K562 (cell line): Measurements from ENCODE around the gene TAC3. TPM values are rescaled to one million over a fixed set of nuclear protein-coding genes. Genes with fewer than 3 reads are reported as not detected.

ENCODE experiments used
- DMBX1 ChIP-seq: fragments of 250-450 bp; sonication (Bioruptor Pico); IDR thresholded peaks from 2 replicates; pipeline ENCODE4 v1.8.0; 2022; ENCODE audit warnings: inconsistent platforms, mild to moderate bottlenecking, moderate library complexity, borderline replicate concordance
- FOXA1 ChIP-seq: fragments of 450-650 bp; IDR thresholded peaks from 2 replicates; pipeline ENCODE4 v1.6.1; 2016; ENCODE audit warnings: mild to moderate bottlenecking, borderline replicate concordance
- LEF1 ChIP-seq: fragments of 450-650 bp; IDR thresholded peaks from 2 replicates; pipeline ENCODE4 v1.6.1; 2016; ENCODE audit warnings: mild to moderate bottlenecking
- SAP30 ChIP-seq: fragments of 200-600 bp; sonication (generic); IDR thresholded peaks from 2 replicates; pipeline ENCODE4 v1.6.1; 2012; ENCODE audit warnings: borderline replicate concordance, low read depth, mild to moderate bottlenecking, moderate library complexity, low read length, control low read depth, inconsistent platforms; ENCODE audit not compliant: insufficient read depth, poor library complexity, severe bottlenecking
- ZNF134 ChIP-seq: fragments of 250-450 bp; sonication (Bioruptor Pico); conservative IDR thresholded peaks from 2 replicates; pipeline ENCODE4 v1.4.0; 2020
- ZNF224 ChIP-seq: sonication (generic); formaldehyde crosslinking; IDR thresholded peaks from 2 replicates; pipeline ENCODE4 v1.8.0; 2022; ENCODE audit warnings: mild to moderate bottlenecking, missing genetic modification reagents
- polyA plus RNA-seq, 8 experiments: library from polyadenylated mRNA; depleted of rRNA in 4 of 8; stranded (reverse) in 5 of 8; unstranded in 3 of 8; fragments of >200 nt; fragmentation: Nextera tagmentation in 2 of 8; fragmentation: Illumina TruSeq in 1 of 8; extraction: Ambion mirVana in 2 of 8; extraction: Trizol in 1 of 8; gene quantifications; 2 replicates each; pipeline versions ENCODE4 v1.2.1 to v1.2.3, GENCODE V29; 2011 to 2014; ENCODE audit warnings: inconsistent platforms in 1 of 8, missing spikeins in 1 of 8
- total RNA-seq, 7 experiments: library from RNA; depleted of rRNA in 6 of 7; stranded (reverse); fragments of >200 nt in 6 of 7; fragmentation: Illumina TruSeq in 2 of 7; extraction: Trizol in 2 of 7; gene quantifications; 2 replicates each; pipeline versions ENCODE4 v1.2.1 to v1.2.3, GENCODE V29; 2011 to 2021; ENCODE audit warnings: low replicate concordance in 1 of 7
- TF ChIP-seq, protein P1 (sequence below), 2 experiments: fragments of 450-650 bp; formaldehyde crosslinking in 1 of 2; IDR thresholded peaks; 2 replicates each; pipeline versions ENCODE4 v1.4.0 to v1.6.1; 2014 to 2020; ENCODE audit warnings: mild to moderate bottlenecking in 2 of 2, borderline replicate concordance in 1 of 2, low read depth in 1 of 2

The TAC3 gene
- total and polyA plus RNA-seq, 9 of the 15 experiments (the other 6 are each of a cell fraction or from before 2014, with no cell fraction given): 0.29 to 2.8 (median 1.4) TPM

DNA sequence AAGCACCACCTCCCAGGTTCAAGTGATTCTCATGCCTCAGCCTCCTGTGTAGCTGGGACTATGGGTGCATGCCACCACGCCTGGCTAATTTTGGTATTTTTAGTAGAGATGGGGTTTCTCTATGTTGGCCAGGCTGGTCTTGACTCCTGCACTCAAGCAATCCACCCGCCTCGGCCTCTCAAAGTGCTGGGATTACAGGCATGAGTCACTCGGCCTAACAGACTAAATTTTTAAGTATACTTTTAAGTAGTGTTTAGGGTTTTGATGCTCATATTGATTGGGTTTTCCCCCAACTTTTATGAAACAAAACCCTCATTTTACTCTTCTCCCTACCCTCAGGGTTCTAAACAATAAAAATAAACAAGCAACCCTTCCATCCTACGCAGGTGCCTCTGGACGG is 28.1 kb upstream of the TAC3 start (continued):
- no peak for TF ChIP-seq ZNF134 (CRISPR knock-in tag)
- TF ChIP-seq ZNF224 (CRISPR knock-in tag): no peak
- no peak for TF ChIP-seq FOXA1
- TF ChIP-seq DMBX1 (CRISPR knock-in tag): no peak
- TF ChIP-seq, protein P1, sequence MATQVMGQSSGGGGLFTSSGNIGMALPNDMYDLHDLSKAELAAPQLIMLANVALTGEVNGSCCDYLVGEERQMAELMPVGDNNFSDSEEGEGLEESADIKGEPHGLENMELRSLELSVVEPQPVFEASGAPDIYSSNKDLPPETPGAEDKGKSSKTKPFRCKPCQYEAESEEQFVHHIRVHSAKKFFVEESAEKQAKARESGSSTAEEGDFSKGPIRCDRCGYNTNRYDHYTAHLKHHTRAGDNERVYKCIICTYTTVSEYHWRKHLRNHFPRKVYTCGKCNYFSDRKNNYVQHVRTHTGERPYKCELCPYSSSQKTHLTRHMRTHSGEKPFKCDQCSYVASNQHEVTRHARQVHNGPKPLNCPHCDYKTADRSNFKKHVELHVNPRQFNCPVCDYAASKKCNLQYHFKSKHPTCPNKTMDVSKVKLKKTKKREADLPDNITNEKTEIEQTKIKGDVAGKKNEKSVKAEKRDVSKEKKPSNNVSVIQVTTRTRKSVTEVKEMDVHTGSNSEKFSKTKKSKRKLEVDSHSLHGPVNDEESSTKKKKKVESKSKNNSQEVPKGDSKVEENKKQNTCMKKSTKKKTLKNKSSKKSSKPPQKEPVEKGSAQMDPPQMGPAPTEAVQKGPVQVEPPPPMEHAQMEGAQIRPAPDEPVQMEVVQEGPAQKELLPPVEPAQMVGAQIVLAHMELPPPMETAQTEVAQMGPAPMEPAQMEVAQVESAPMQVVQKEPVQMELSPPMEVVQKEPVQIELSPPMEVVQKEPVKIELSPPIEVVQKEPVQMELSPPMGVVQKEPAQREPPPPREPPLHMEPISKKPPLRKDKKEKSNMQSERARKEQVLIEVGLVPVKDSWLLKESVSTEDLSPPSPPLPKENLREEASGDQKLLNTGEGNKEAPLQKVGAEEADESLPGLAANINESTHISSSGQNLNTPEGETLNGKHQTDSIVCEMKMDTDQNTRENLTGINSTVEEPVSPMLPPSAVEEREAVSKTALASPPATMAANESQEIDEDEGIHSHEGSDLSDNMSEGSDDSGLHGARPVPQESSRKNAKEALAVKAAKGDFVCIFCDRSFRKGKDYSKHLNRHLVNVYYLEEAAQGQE (IDR thresholded peaks at IDR 0.05; ENCODE audit: borderline replicate concordance): no peak
- TF ChIP-seq, protein P1 (CRISPR knock-in tag; IDR thresholded peaks at IDR 0.05; ENCODE audit: low read depth): no peak
- no peak for TF ChIP-seq SAP30
- TF ChIP-seq LEF1: no peak
